ENCODE data around the gene METTL9.
"Not testable (repeated sequence)": the region's sequence is repeated elsewhere in the genome, so short reads cannot be mapped to it uniquely, and the experiment has no call there.

GRCh38 chr16:21549975-21550374 lies 49.4 kb upstream of the METTL9 start:
- not testable (repeated sequence) for TF ChIP-seq CTCF (IDR thresholded peaks at IDR 0.05; ENCODE audit: insufficient read depth, low read length, poor library complexity, severe bottlenecking); EZH2phosphoT487 (conservative IDR thresholded peaks at IDR 0.05; ENCODE audit: low read length)
